Activated B cell treated with CpG ODN at 0.5 μM for 24 hours (primary cell): ENCODE results near the gene METTL21A. TPM values are rescaled to one million over a fixed set of nuclear protein-coding genes. Genes with fewer than 3 reads are reported as not detected.

Source experiments
- ATAC-seq: fragments of 200-7000 bp; cut with Tn5 transposase; one replicate; pipeline ENCODE4 v1.10.0; 2021; ENCODE audit warnings: low read depth, mild to moderate bottlenecking, moderate library complexity
- CTCF ChIA-PET: fragments of 350-600 bp; sonication (Branson Sonifier 250); formaldehyde crosslinking; loops from one replicate; lab custom pipeline; 2021; ENCODE audit warnings: antibody characterized with exemption; lab: Charles Lee
- POLR2A ChIA-PET: fragments of 350-600 bp; sonication (Branson Sonifier 250); formaldehyde crosslinking; loops from one replicate; lab custom pipeline; 2021; ENCODE audit warnings: antibody characterized with exemption; lab: Charles Lee
- DNase-seq: peaks from one replicate; pipeline ENCODE4 v3.0.0; 2022
- H3K27ac Mint-ChIP-seq: one replicate; pipeline ENCODE4 v1.8.0; 2020; ENCODE audit warnings: mixed read lengths
- H3K27me3 Mint-ChIP-seq: one replicate; pipeline ENCODE4 v1.8.0; 2021; ENCODE audit warnings: mixed read lengths
- H3K36me3 Mint-ChIP-seq: one replicate; pipeline ENCODE4 v1.8.0; 2021; ENCODE audit warnings: low read depth, mixed read lengths
- H3K4me1 Mint-ChIP-seq: one replicate; pipeline ENCODE4 v1.8.0; 2021; ENCODE audit warnings: mixed read lengths
- H3K4me3 Mint-ChIP-seq: one replicate; pipeline ENCODE4 v1.8.0; 2020; ENCODE audit warnings: mild to moderate bottlenecking, mixed read lengths
- H3K9me3 Mint-ChIP-seq: one replicate; pipeline ENCODE4 v1.8.0; 2020; ENCODE audit warnings: mixed read lengths
- CTCF ChIP-seq: fragments of 200-600 bp; IDR thresholded peaks from one replicate; pipeline ENCODE4 v1.8.0; 2022; ENCODE audit warnings: antibody characterized with exemption, mild to moderate bottlenecking
- intact Hi-C: fragments of 100-400 bp; cut with micrococcal nuclease; formaldehyde crosslinking; loops from one replicate; pipeline ENCODE4 v1.15.1; 2024
- total RNA-seq: library from RNA; stranded (reverse); gene quantifications from 2 replicates; pipeline ENCODE4 v1.2.3, GENCODE V29; 2022

Gene METTL21A
- total RNA-seq, 1 donor from 2014 or later: 34.3 TPM

GRCh38 chr2:207571370-207571769 lies 53.8 kb downstream of the METTL21A start:
- no peak for ATAC-seq
- ChIA-PET CTCF (no interaction called here), POLR2A (interaction anchor here (1.9 kb wide), 1 partner anchor 54 kb away, joined by 5 read pairs; the partner anchor contains the start of gene METTL21A)
- no peak overlapping the region for H3K4me3 Mint-ChIP-seq
- no peak for TF ChIP-seq CTCF
- peaks cover 80% of the 10 kb centered on the region for H3K36me3 Mint-ChIP-seq
- H3K4me1 Mint-ChIP-seq: peaks cover 8% of the 10 kb centered on the region
- H3K27ac Mint-ChIP-seq: no peak overlapping the region
- no peaks in the 10 kb centered on the region for H3K27me3 Mint-ChIP-seq
- intact Hi-C loops: loop anchor here (2.0 to 10.0 kb wide), 3 partner anchors 15 to 877 kb away; no protein-coding TSS in a partner anchor
- H3K9me3 Mint-ChIP-seq: no peaks in the 10 kb centered on the region
- DNase-seq: no peak

- no peak for TF ChIP-seq CTCF
Measured at GRCh38 chr2:207567671-207568070, 57.5 kb downstream of the METTL21A start.

GRCh38 chr2:207565736-207566500 lies 59.3 kb downstream of the METTL21A start:
- no peak for TF ChIP-seq CTCF
- Mint-ChIP-seq H3K9me3 (no peaks in the 10 kb centered on the region), H3K4me1 (peaks cover 2% of the 10 kb centered on the region), H3K27me3 (no peaks in the 10 kb centered on the region), H3K27ac (peak overlapping the region; percentile 2), H3K4me3 (no peak overlapping the region), H3K36me3 (peaks cover 81% of the 10 kb centered on the region)
- CTCF ChIA-PET: no interaction called here
- intact Hi-C loops: no loop called here
- POLR2A ChIA-PET: no interaction called here
- DNase-seq: no peak
- no peak for ATAC-seq

More at GRCh38 chr2:207567671-207568070, 57.5 kb downstream of the METTL21A start:
- Mint-ChIP-seq H3K4me1 (peaks cover 8% of the 10 kb centered on the region), H3K36me3 (peaks cover 79% of the 10 kb centered on the region), H3K4me3 (no peak overlapping the region), H3K27ac (no peak overlapping the region), H3K27me3 (no peaks in the 10 kb centered on the region), H3K9me3 (no peaks in the 10 kb centered on the region)
- DNase-seq (no peak), ATAC-seq (no peak)
- ChIA-PET CTCF (no interaction called here), POLR2A (no interaction called here)
- intact Hi-C loops: no loop called here

Other genes starting within 250 kb of the METTL21A start
- gene CREB1, start 95.4 kb downstream of the METTL21A start, total RNA-seq: 112 and 127 TPM in 2 replicates
- 12.2 and 13.5 TPM in 2 replicates for gene CCNYL1, start 86.2 kb upstream of the METTL21A start, total RNA-seq
- gene FZD5, start 144.5 kb upstream of the METTL21A start, total RNA-seq: 0.66 and 0.89 TPM in 2 replicates